Mesothelial cell of epicardium (in vitro differentiated cells): ENCODE data around the gene SCARB1. TPM values are rescaled to one million over a fixed set of nuclear protein-coding genes. Genes with fewer than 3 reads are reported as not detected.

ENCODE experiments used
- DNase-seq, 2 experiments: peaks; one replicate each; pipeline ENCODE4 v3.0.0; 2021; ENCODE audit warnings: low spot score in 2 of 2; ENCODE audit not compliant: unreplicated experiment in 2 of 2
- H3K27ac Mint-ChIP-seq: 2 replicates; pipeline ENCODE4 v1.8.0; 2021; ENCODE audit warnings: mixed read lengths
- H3K27me3 Mint-ChIP-seq: 2 replicates; pipeline ENCODE4 v1.8.0; 2021; ENCODE audit warnings: low read depth, mixed read lengths
- H3K36me3 Mint-ChIP-seq: 2 replicates; pipeline ENCODE4 v1.8.0; 2021; ENCODE audit warnings: mixed read lengths
- H3K4me1 Mint-ChIP-seq: 2 replicates; pipeline ENCODE4 v1.8.0; 2021; ENCODE audit warnings: mixed read lengths
- H3K4me3 Mint-ChIP-seq: 2 replicates; pipeline ENCODE4 v1.8.0; 2021; ENCODE audit warnings: mild to moderate bottlenecking, moderate library complexity, mixed read lengths
- H3K9me3 Mint-ChIP-seq: 2 replicates; pipeline ENCODE4 v1.8.0; 2021; ENCODE audit warnings: mixed read lengths
- CTCF ChIP-seq: fragments of 200-600 bp; sonication (generic); IDR thresholded peaks from one replicate; pipeline ENCODE4 v1.5.0; 2021; ENCODE audit warnings: antibody characterized with exemption; ENCODE audit not compliant: unreplicated experiment
- total RNA-seq: library from RNA; stranded (reverse); gene quantifications from 3 replicates; pipeline ENCODE4 v1.2.1, GENCODE V29; 2021

Gene SCARB1
- total RNA-seq, 1 donor from 2014 or later: 40.2 TPM

GRCh38 chr12:124805050-124805449, 58.6 kb downstream of the SCARB1 start:
- no peak for TF ChIP-seq CTCF
- no peaks in the 10 kb centered on the region for H3K27me3 Mint-ChIP-seq
- peaks cover 22% of the 10 kb centered on the region for H3K36me3 Mint-ChIP-seq
- H3K27ac Mint-ChIP-seq: no peak overlapping the region
- no peak for DNase-seq
- H3K4me1 Mint-ChIP-seq: peaks cover 2% of the 10 kb centered on the region
- H3K4me3 Mint-ChIP-seq: no peak overlapping the region
- H3K9me3 Mint-ChIP-seq: no peaks in the 10 kb centered on the region

- no peak for TF ChIP-seq CTCF
- H3K27ac Mint-ChIP-seq: no peak overlapping the region
- H3K9me3 Mint-ChIP-seq: no peaks in the 10 kb centered on the region
- peaks cover 2% of the 10 kb centered on the region for H3K4me1 Mint-ChIP-seq
- DNase-seq: no peak
- H3K4me3 Mint-ChIP-seq: no peak overlapping the region
- H3K36me3 Mint-ChIP-seq: peaks cover 27% of the 10 kb centered on the region
- no peaks in the 10 kb centered on the region for H3K27me3 Mint-ChIP-seq
Observed at GRCh38 chr12:124804011-124804621, 59.5 kb downstream of the SCARB1 start.

GRCh38 chr12:124802361-124802760, 61.3 kb downstream of the SCARB1 start:
- DNase-seq: no peak
- no peak overlapping the region for H3K4me3 Mint-ChIP-seq
- H3K27me3 Mint-ChIP-seq: no peaks in the 10 kb centered on the region
- H3K9me3 Mint-ChIP-seq: no peaks in the 10 kb centered on the region
- peaks cover 6% of the 10 kb centered on the region for H3K4me1 Mint-ChIP-seq
- H3K27ac Mint-ChIP-seq: no peak overlapping the region
- no peak for TF ChIP-seq CTCF
- peaks cover 33% of the 10 kb centered on the region for H3K36me3 Mint-ChIP-seq

GRCh38 chr12:124800506-124800905, 63.2 kb downstream of the SCARB1 start:
- H3K4me1 Mint-ChIP-seq: peaks cover 13% of the 10 kb centered on the region
- no peaks in the 10 kb centered on the region for H3K27me3 Mint-ChIP-seq
- no peak for DNase-seq
- peaks cover 30% of the 10 kb centered on the region for H3K36me3 Mint-ChIP-seq
- no peak overlapping the region for H3K27ac Mint-ChIP-seq
- no peak for TF ChIP-seq CTCF
- no peak overlapping the region for H3K4me3 Mint-ChIP-seq
- no peaks in the 10 kb centered on the region for H3K9me3 Mint-ChIP-seq

GRCh38 chr12:124797321-124797720, 66.3 kb downstream of the SCARB1 start:
- no peaks in the 10 kb centered on the region for H3K27me3 Mint-ChIP-seq
- no peak for DNase-seq
- peak overlapping the region; percentile 85 for H3K27ac Mint-ChIP-seq
- no peak overlapping the region for H3K4me3 Mint-ChIP-seq
- TF ChIP-seq CTCF: no peak
- H3K36me3 Mint-ChIP-seq: peaks cover 34% of the 10 kb centered on the region
- H3K9me3 Mint-ChIP-seq: no peaks in the 10 kb centered on the region
- peaks cover 22% of the 10 kb centered on the region for H3K4me1 Mint-ChIP-seq
